OCI-LY1 (cell line): ENCODE measurements around the gene LCAT.

Experiments used
- H2AFZ ChIP-seq: fragments of 200-600 bp; sonication (generic), shearing (Covaris generic); 2 replicates; pipeline ENCODE4 v1.6.0; 2014; ENCODE audit warnings: antibody characterized with exemption, mild to moderate bottlenecking, low read length
- H3F3A ChIP-seq: fragments of 200-600 bp; sonication (generic), shearing (Covaris generic); 2 replicates; pipeline ENCODE4 v1.6.0; 2014; ENCODE audit warnings: mild to moderate bottlenecking, antibody characterized with exemption, low read length, moderate library complexity; ENCODE audit not compliant: insufficient read depth
- H3K27ac ChIP-seq: fragments of 200-600 bp; sonication (generic); 2 replicates; pipeline ENCODE4 v1.5.1; 2014; ENCODE audit warnings: low read length, mixed run types, mild to moderate bottlenecking, low read depth; ENCODE audit not compliant: poor library complexity, severe bottlenecking
- H3K27me3 ChIP-seq: fragments of 200-600 bp; sonication (generic); 2 replicates; pipeline ENCODE4 v1.6.0; 2014; ENCODE audit warnings: antibody characterized with exemption, mild to moderate bottlenecking, low read length, moderate library complexity; ENCODE audit not compliant: insufficient read depth
- H3K36me3 ChIP-seq: fragments of 200-600 bp; sonication (generic); 2 replicates; pipeline ENCODE4 v1.6.1; 2014; ENCODE audit warnings: mild to moderate bottlenecking, antibody characterized with exemption, low read length, moderate library complexity, mixed read lengths; ENCODE audit not compliant: insufficient read depth
- H3K4me1 ChIP-seq: fragments of 200-600 bp; sonication (generic); 2 replicates; pipeline ENCODE4 v1.5.1; 2014; ENCODE audit warnings: mild to moderate bottlenecking, low read length, moderate library complexity; ENCODE audit not compliant: insufficient read depth, severe bottlenecking
- H3K4me2 ChIP-seq: fragments of 200-600 bp; sonication (generic), shearing (Covaris generic); 2 replicates; pipeline ENCODE4 v1.6.1; 2014; ENCODE audit warnings: low read length
- H3K4me3 ChIP-seq: fragments of 200-600 bp; sonication (generic); 2 replicates; pipeline ENCODE4 v1.5.1; 2014; ENCODE audit warnings: low read length, low read depth, mild to moderate bottlenecking, mixed read lengths; ENCODE audit not compliant: poor library complexity, severe bottlenecking
- H3K79me2 ChIP-seq: fragments of 200-600 bp; shearing (Covaris generic); 2 replicates; pipeline ENCODE4 v1.6.1; 2016; ENCODE audit warnings: mixed run types, low read length, mixed read lengths; ENCODE audit not compliant: insufficient read depth
- H3K9ac ChIP-seq: fragments of 200-600 bp; sonication (generic), shearing (Covaris generic); 2 replicates; pipeline ENCODE4 v1.6.1; 2014; ENCODE audit warnings: mild to moderate bottlenecking, low read length, mixed read lengths
- H3K9me2 ChIP-seq: fragments of 200-600 bp; sonication (generic), shearing (Covaris generic); 2 replicates; pipeline ENCODE4 v1.6.1; 2014; ENCODE audit warnings: low read depth, mild to moderate bottlenecking, low read length, mixed read lengths
- H3K9me3 ChIP-seq: fragments of 200-600 bp; shearing (Covaris generic); 2 replicates; pipeline ENCODE4 v1.6.1; 2014; ENCODE audit warnings: low read length, mixed read lengths
- H4K20me1 ChIP-seq: fragments of 200-600 bp; sonication (generic), shearing (Covaris generic); 2 replicates; pipeline ENCODE4 v1.6.0; 2016; ENCODE audit warnings: mild to moderate bottlenecking, low read length; ENCODE audit not compliant: insufficient read depth
- EZH2 ChIP-seq: fragments of 200-600 bp; sonication (generic), shearing (Covaris generic); IDR thresholded peaks from 2 replicates; pipeline ENCODE4 v1.8.0; 2017; ENCODE audit warnings: borderline replicate concordance, mixed run types, mild to moderate bottlenecking, antibody characterized with exemption, low read length, moderate library complexity, mixed read lengths
- TF ChIP-seq, protein P1 (sequence below): fragments of 200-600 bp; sonication (generic), shearing (Covaris generic); IDR thresholded peaks from 2 replicates; pipeline ENCODE4 v1.5.1; 2017; ENCODE audit warnings: mild to moderate bottlenecking, antibody characterized with exemption, low read length, moderate library complexity, mixed read lengths

The LCAT gene

DNA sequence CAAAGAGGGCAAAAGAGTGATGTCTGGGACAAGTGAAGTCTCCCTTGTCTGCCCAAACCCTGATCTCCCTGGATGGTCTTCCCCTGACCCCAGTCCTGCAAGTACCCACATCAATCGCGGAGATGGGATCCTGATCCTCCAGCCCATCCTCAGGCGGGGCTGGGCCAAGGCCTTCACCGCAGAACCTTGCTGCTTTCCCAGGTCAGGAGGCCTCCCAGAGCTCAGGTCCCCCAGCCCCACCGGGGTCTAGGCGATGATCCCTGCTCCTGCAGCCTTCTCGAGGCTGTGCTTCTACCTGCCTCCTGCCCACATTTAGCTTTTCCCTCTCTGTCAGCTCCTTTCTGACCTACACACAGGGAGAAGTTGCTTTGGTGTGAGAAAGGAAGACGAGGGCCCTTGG lies 18.2 kb upstream of the LCAT start:
- peaks cover 16% of the 10 kb centered on the region for H3K4me1 ChIP-seq
- H3K9ac ChIP-seq = no peak overlapping the region
- H2AFZ ChIP-seq = no peak overlapping the region
- no peak for TF ChIP-seq EZH2
- TF ChIP-seq, protein P1, sequence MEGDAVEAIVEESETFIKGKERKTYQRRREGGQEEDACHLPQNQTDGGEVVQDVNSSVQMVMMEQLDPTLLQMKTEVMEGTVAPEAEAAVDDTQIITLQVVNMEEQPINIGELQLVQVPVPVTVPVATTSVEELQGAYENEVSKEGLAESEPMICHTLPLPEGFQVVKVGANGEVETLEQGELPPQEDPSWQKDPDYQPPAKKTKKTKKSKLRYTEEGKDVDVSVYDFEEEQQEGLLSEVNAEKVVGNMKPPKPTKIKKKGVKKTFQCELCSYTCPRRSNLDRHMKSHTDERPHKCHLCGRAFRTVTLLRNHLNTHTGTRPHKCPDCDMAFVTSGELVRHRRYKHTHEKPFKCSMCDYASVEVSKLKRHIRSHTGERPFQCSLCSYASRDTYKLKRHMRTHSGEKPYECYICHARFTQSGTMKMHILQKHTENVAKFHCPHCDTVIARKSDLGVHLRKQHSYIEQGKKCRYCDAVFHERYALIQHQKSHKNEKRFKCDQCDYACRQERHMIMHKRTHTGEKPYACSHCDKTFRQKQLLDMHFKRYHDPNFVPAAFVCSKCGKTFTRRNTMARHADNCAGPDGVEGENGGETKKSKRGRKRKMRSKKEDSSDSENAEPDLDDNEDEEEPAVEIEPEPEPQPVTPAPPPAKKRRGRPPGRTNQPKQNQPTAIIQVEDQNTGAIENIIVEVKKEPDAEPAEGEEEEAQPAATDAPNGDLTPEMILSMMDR = no peak
- H3K9me3 ChIP-seq = no peaks in the 10 kb centered on the region
- no peak overlapping the region for H3K27ac ChIP-seq
- H4K20me1 ChIP-seq = no peaks in the 10 kb centered on the region
- H3K27me3 ChIP-seq = no peaks in the 10 kb centered on the region
- H3F3A ChIP-seq = no peaks in the 10 kb centered on the region
- no peaks in the 10 kb centered on the region for H3K79me2 ChIP-seq
- H3K4me3 ChIP-seq = no peak overlapping the region
- H3K36me3 ChIP-seq = 0 out of 2 replicates have a peak, but pooled peaks cover 5% of the 10 kb centered on the region
- H3K9me2 ChIP-seq = no peaks in the 10 kb centered on the region
- H3K4me2 ChIP-seq = no peak overlapping the region

- 0 out of 2 replicates have a peak, but pooled peaks cover 5% of the 10 kb centered on the region for H3K36me3 ChIP-seq
- H3K4me3 ChIP-seq = no peak overlapping the region
- no peak overlapping the region for H3K27ac ChIP-seq
- H3F3A ChIP-seq = no peaks in the 10 kb centered on the region
- H3K9me2 ChIP-seq = no peaks in the 10 kb centered on the region
- H3K4me2 ChIP-seq = no peak overlapping the region
- no peaks in the 10 kb centered on the region for H4K20me1 ChIP-seq
- no peak for TF ChIP-seq EZH2
- TF ChIP-seq, protein P1 = no peak
- H3K79me2 ChIP-seq = no peaks in the 10 kb centered on the region
- H3K27me3 ChIP-seq = no peaks in the 10 kb centered on the region
- H3K9me3 ChIP-seq = no peaks in the 10 kb centered on the region
- H3K4me1 ChIP-seq = peaks cover 10% of the 10 kb centered on the region
- no peak overlapping the region for H2AFZ ChIP-seq
- H3K9ac ChIP-seq = no peak overlapping the region
Observed at GRCh38 chr16:67961551-67961957, 17.6 kb upstream of the LCAT start.

GRCh38 chr16:67959536-67960329 lies 15.8 kb upstream of the LCAT start:
- H3K36me3 ChIP-seq = 0 out of 2 replicates have a peak, but pooled peaks cover 5% of the 10 kb centered on the region

GRCh38 chr16:67957622-67958021 lies 13.7 kb upstream of the LCAT start:
- Histone ChIP-seq H3K27ac (no peak overlapping the region), H3K36me3 (peaks cover 11% of the 10 kb centered on the region; the same call in 1 of the 2 replicates), H3F3A (no peaks in the 10 kb centered on the region), H3K4me2 (no peak overlapping the region), H3K4me3 (no peak overlapping the region), H2AFZ (no peak overlapping the region), H3K9me2 (no peaks in the 10 kb centered on the region), H3K9ac (no peak overlapping the region), H3K27me3 (no peaks in the 10 kb centered on the region), H4K20me1 (no peaks in the 10 kb centered on the region), H3K4me1 (no peaks in the 10 kb centered on the region), H3K9me3 (no peaks in the 10 kb centered on the region), H3K79me2 (no peaks in the 10 kb centered on the region)
- TF ChIP-seq, protein P1 = no peak
- TF ChIP-seq EZH2 = no peak

More at GRCh38 chr16:67959536-67960329, 15.8 kb upstream of the LCAT start:
- H4K20me1 ChIP-seq = no peaks in the 10 kb centered on the region
- no peak for TF ChIP-seq EZH2
- H3K27ac ChIP-seq = no peak overlapping the region
- no peak overlapping the region for H3K9ac ChIP-seq
- H3K9me3 ChIP-seq = no peaks in the 10 kb centered on the region
- H3K4me1 ChIP-seq = no peaks in the 10 kb centered on the region
- no peaks in the 10 kb centered on the region for H3F3A ChIP-seq
- no peak overlapping the region for H3K4me3 ChIP-seq
- no peak overlapping the region for H2AFZ ChIP-seq
- H3K79me2 ChIP-seq = no peaks in the 10 kb centered on the region
- H3K27me3 ChIP-seq = no peaks in the 10 kb centered on the region
- H3K4me2 ChIP-seq = no peak overlapping the region
- no peaks in the 10 kb centered on the region for H3K9me2 ChIP-seq
